HG03066 (cell line): ENCODE results near the gene LTBP2.

Source experiments
- ATAC-seq: cut with Tn5 transposase; IDR thresholded peaks from one replicate; pipeline ENCODE4 v1.9.1; 2021; ENCODE audit warnings: low read depth; ENCODE audit not compliant: unreplicated experiment

The LTBP2 gene

GRCh38 chr14:74511966-74512830 lies 99.8 kb downstream of the LTBP2 start:
- ATAC-seq, result no peak

- no peak for ATAC-seq
Measured at GRCh38 chr14:74510959-74511409, 101.1 kb downstream of the LTBP2 start.

GRCh38 chr14:74510223-74510931 lies 101.7 kb downstream of the LTBP2 start:
- no peak for ATAC-seq

GRCh38 chr14:74509587-74510222 lies 102.3 kb downstream of the LTBP2 start:
- ATAC-seq, result no peak

- no peak for ATAC-seq
Measured at GRCh38 chr14:74508844-74509428, 103.1 kb downstream of the LTBP2 start.

GRCh38 chr14:74508292-74508731 lies 103.7 kb downstream of the LTBP2 start:
- no peak for ATAC-seq

- ATAC-seq, result no peak
Measured at GRCh38 chr14:74507840-74508239, 104.2 kb downstream of the LTBP2 start.

- ATAC-seq, result no peak
Measured at GRCh38 chr14:74507085-74507484, 105.0 kb downstream of the LTBP2 start.

- no peak for ATAC-seq
Measured at GRCh38 chr14:74506411-74506851, 105.6 kb downstream of the LTBP2 start.

GRCh38 chr14:74505831-74506230 lies 106.2 kb downstream of the LTBP2 start:
- no peak for ATAC-seq

- ATAC-seq, result no peak
Measured at GRCh38 chr14:74504874-74505720, 106.9 kb downstream of the LTBP2 start.

GRCh38 chr14:74504412-74504811 lies 107.6 kb downstream of the LTBP2 start:
- no peak for ATAC-seq

GRCh38 chr14:74503938-74504335 lies 108.1 kb downstream of the LTBP2 start:
- no peak for ATAC-seq

- ATAC-seq, result no peak
Measured at GRCh38 chr14:74503291-74503937, 108.6 kb downstream of the LTBP2 start.

GRCh38 chr14:74502236-74503019 lies 109.6 kb downstream of the LTBP2 start:
- no peak for ATAC-seq

- ATAC-seq, result no peak
Measured at GRCh38 chr14:74501691-74502090, 110.3 kb downstream of the LTBP2 start.

- ATAC-seq, result no peak
Measured at GRCh38 chr14:74501135-74501614, 110.9 kb downstream of the LTBP2 start.

GRCh38 chr14:74500417-74501134 lies 111.5 kb downstream of the LTBP2 start:
- ATAC-seq, result no peak
